Measurements from ENCODE around the gene LRCH4. TPM values are rescaled to one million over a fixed set of nuclear protein-coding genes. Genes with fewer than 3 reads are reported as not detected.

LRCH4 gene
- total and polyA plus RNA-seq, 2 of the 13 experiments (the other 11 are each of a cell fraction or from before 2014, with no cell fraction given), result 7.0 to 9.3 TPM

- TF ChIP-seq, protein P1, sequence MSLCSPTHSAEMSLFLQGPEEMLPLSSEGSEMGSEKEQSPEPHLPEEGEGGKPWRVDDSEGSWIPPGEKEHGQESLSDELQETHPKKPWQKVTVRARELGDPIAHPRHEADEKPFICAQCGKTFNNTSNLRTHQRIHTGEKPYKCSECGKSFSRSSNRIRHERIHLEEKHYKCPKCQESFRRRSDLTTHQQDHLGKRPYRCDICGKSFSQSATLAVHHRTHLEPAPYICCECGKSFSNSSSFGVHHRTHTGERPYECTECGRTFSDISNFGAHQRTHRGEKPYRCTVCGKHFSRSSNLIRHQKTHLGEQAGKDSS (CRISPR knock-in tag; IDR thresholded peaks at IDR 0.05; ENCODE audit: borderline replicate concordance, low read depth), result 0 out of 2 replicates have a peak, but pooled peaks have one; percentile 39
- TF ChIP-seq ZFP41 (CRISPR knock-in tag; IDR thresholded peaks at IDR 0.05; ENCODE audit: borderline replicate concordance) (no peak), CREB1 (IDR thresholded peaks at IDR 0.05) (peak; percentile 71), CREB1 (CRISPR knock-in tag; IDR thresholded peaks at IDR 0.05) (no peak), ATM (IDR thresholded peaks at IDR 0.05; ENCODE audit: borderline replicate concordance) (no peak), BORCS8-MEF2B (CRISPR knock-in tag; IDR thresholded peaks at IDR 0.05) (no peak), TOE1 (CRISPR knock-in tag; IDR thresholded peaks at IDR 0.05) (no peak), ZNF280B (CRISPR knock-in tag; IDR thresholded peaks at IDR 0.05; ENCODE audit: borderline replicate concordance) (no peak), NFYC (CRISPR knock-in tag; IDR thresholded peaks at IDR 0.05) (no peak), MED13 (CRISPR knock-in tag; IDR thresholded peaks at IDR 0.05) (no peak), PLRG1 (conservative IDR thresholded peaks at IDR 0.05) (no peak), ZNF574 (CRISPR knock-in tag; IDR thresholded peaks at IDR 0.05) (0 out of 2 replicates have a peak, but pooled peaks have one; percentile 17), SAP130 (CRISPR knock-in tag; IDR thresholded peaks at IDR 0.05; ENCODE audit: low read depth) (0 out of 2 replicates have a peak, but pooled peaks have one; percentile 8)
- TF ChIP-seq, protein P2, sequence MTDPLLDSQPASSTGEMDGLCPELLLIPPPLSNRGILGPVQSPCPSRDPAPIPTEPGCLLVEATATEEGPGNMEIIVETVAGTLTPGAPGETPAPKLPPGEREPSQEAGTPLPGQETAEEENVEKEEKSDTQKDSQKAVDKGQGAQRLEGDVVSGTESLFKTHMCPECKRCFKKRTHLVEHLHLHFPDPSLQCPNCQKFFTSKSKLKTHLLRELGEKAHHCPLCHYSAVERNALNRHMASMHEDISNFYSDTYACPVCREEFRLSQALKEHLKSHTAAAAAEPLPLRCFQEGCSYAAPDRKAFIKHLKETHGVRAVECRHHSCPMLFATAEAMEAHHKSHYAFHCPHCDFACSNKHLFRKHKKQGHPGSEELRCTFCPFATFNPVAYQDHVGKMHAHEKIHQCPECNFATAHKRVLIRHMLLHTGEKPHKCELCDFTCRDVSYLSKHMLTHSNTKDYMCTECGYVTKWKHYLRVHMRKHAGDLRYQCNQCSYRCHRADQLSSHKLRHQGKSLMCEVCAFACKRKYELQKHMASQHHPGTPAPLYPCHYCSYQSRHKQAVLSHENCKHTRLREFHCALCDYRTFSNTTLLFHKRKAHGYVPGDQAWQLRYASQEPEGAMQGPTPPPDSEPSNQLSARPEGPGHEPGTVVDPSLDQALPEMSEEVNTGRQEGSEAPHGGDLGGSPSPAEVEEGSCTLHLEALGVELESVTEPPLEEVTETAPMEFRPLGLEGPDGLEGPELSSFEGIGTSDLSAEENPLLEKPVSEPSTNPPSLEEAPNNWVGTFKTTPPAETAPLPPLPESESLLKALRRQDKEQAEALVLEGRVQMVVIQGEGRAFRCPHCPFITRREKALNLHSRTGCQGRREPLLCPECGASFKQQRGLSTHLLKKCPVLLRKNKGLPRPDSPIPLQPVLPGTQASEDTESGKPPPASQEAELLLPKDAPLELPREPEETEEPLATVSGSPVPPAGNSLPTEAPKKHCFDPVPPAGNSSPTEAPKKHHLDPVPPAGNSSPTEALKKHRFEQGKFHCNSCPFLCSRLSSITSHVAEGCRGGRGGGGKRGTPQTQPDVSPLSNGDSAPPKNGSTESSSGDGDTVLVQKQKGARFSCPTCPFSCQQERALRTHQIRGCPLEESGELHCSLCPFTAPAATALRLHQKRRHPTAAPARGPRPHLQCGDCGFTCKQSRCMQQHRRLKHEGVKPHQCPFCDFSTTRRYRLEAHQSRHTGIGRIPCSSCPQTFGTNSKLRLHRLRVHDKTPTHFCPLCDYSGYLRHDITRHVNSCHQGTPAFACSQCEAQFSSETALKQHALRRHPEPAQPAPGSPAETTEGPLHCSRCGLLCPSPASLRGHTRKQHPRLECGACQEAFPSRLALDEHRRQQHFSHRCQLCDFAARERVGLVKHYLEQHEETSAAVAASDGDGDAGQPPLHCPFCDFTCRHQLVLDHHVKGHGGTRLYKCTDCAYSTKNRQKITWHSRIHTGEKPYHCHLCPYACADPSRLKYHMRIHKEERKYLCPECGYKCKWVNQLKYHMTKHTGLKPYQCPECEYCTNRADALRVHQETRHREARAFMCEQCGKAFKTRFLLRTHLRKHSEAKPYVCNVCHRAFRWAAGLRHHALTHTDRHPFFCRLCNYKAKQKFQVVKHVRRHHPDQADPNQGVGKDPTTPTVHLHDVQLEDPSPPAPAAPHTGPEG (CRISPR knock-in tag; IDR thresholded peaks at IDR 0.05), result no peak
- TF ChIP-seq, protein P3, sequence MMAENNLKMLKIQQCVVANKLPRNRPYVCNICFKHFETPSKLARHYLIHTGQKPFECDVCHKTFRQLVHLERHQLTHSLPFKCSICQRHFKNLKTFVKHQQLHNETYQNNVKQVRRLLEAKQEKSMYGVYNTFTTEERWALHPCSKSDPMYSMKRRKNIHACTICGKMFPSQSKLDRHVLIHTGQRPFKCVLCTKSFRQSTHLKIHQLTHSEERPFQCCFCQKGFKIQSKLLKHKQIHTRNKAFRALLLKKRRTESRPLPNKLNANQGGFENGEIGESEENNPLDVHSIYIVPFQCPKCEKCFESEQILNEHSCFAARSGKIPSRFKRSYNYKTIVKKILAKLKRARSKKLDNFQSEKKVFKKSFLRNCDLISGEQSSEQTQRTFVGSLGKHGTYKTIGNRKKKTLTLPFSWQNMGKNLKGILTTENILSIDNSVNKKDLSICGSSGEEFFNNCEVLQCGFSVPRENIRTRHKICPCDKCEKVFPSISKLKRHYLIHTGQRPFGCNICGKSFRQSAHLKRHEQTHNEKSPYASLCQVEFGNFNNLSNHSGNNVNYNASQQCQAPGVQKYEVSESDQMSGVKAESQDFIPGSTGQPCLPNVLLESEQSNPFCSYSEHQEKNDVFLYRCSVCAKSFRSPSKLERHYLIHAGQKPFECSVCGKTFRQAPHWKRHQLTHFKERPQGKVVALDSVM (CRISPR knock-in tag; IDR thresholded peaks at IDR 0.05), result 0 out of 2 replicates have a peak, but pooled peaks have one; percentile 35
These were observed 14.7 kb downstream of the LRCH4 start (continued) for GRCh38 chr7:100570954-100571828.

All from HepG2 (cell line).